ENCODE data around the gene SMIM21.

- TF ChIP-seq ZNF19 (tag by site-specific recombination; IDR thresholded peaks at IDR 0.05; ENCODE audit: low read depth) (no peak), CTCF (tag by site-specific recombination; IDR thresholded peaks at IDR 0.05) (no peak), KLF9 (tag by site-specific recombination; IDR thresholded peaks at IDR 0.05; ENCODE audit: low read depth) (no peak), ZNF433 (tag by site-specific recombination; IDR thresholded peaks at IDR 0.05; ENCODE audit: low read depth) (no peak), ZNF140 (tag by site-specific recombination; IDR thresholded peaks at IDR 0.05) (no peak), YY1 (tag by site-specific recombination; IDR thresholded peaks at IDR 0.05) (no peak), ZNF350 (tag by site-specific recombination; IDR thresholded peaks at IDR 0.05) (no peak), ZNF341 (tag by site-specific recombination; IDR thresholded peaks at IDR 0.05; ENCODE audit: low read depth) (no peak), TCF7L2 (IDR thresholded peaks at IDR 0.05; ENCODE audit: borderline replicate concordance, low read depth, low read length) (no peak)
- TF ChIP-seq, protein P1, sequence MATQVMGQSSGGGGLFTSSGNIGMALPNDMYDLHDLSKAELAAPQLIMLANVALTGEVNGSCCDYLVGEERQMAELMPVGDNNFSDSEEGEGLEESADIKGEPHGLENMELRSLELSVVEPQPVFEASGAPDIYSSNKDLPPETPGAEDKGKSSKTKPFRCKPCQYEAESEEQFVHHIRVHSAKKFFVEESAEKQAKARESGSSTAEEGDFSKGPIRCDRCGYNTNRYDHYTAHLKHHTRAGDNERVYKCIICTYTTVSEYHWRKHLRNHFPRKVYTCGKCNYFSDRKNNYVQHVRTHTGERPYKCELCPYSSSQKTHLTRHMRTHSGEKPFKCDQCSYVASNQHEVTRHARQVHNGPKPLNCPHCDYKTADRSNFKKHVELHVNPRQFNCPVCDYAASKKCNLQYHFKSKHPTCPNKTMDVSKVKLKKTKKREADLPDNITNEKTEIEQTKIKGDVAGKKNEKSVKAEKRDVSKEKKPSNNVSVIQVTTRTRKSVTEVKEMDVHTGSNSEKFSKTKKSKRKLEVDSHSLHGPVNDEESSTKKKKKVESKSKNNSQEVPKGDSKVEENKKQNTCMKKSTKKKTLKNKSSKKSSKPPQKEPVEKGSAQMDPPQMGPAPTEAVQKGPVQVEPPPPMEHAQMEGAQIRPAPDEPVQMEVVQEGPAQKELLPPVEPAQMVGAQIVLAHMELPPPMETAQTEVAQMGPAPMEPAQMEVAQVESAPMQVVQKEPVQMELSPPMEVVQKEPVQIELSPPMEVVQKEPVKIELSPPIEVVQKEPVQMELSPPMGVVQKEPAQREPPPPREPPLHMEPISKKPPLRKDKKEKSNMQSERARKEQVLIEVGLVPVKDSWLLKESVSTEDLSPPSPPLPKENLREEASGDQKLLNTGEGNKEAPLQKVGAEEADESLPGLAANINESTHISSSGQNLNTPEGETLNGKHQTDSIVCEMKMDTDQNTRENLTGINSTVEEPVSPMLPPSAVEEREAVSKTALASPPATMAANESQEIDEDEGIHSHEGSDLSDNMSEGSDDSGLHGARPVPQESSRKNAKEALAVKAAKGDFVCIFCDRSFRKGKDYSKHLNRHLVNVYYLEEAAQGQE (tag by site-specific recombination; IDR thresholded peaks at IDR 0.05): no peak
- TF ChIP-seq, protein P2, sequence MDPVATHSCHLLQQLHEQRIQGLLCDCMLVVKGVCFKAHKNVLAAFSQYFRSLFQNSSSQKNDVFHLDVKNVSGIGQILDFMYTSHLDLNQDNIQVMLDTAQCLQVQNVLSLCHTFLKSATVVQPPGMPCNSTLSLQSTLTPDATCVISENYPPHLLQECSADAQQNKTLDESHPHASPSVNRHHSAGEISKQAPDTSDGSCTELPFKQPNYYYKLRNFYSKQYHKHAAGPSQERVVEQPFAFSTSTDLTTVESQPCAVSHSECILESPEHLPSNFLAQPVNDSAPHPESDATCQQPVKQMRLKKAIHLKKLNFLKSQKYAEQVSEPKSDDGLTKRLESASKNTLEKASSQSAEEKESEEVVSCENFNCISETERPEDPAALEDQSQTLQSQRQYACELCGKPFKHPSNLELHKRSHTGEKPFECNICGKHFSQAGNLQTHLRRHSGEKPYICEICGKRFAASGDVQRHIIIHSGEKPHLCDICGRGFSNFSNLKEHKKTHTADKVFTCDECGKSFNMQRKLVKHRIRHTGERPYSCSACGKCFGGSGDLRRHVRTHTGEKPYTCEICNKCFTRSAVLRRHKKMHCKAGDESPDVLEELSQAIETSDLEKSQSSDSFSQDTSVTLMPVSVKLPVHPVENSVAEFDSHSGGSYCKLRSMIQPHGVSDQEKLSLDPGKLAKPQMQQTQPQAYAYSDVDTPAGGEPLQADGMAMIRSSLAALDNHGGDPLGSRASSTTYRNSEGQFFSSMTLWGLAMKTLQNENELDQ (tag by site-specific recombination; IDR thresholded peaks at IDR 0.05; ENCODE audit: low read depth): no peak
- TF ChIP-seq, protein P3, sequence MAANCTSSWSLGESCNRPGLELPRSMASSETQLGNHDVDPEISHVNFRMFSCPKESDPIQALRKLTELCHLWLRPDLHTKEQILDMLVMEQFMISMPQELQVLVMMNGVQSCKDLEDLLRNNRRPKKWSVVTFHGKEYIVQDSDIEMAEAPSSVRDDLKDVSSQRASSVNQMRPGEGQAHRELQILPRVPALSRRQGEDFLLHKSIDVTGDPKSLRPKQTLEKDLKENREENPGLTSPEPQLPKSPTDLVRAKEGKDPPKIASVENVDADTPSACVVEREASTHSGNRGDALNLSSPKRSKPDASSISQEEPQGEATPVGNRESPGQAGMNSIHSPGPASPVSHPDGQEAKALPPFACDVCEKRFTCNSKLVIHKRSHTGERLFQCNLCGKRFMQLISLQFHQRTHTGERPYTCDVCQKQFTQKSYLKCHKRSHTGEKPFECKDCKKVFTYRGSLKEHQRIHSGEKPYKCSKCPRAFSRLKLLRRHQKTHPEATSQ (tag by site-specific recombination; IDR thresholded peaks at IDR 0.05): no peak
Observed at GRCh38 chr18:75391279-75392225, 36.0 kb downstream of the SMIM21 start.
